SK-N-MC (cell line): ENCODE results near the gene OPA3.

Experiments used
- EZH2 ChIP-seq: fragments of 200-600 bp; sonication (generic); IDR thresholded peaks from one replicate; pipeline ENCODE4 v1.6.1; 2017; ENCODE audit warnings: antibody characterized with exemption
- POLR2AphosphoS5 ChIP-seq: IDR thresholded peaks from 2 replicates; pipeline ENCODE4 v1.6.1; 2012; ENCODE audit warnings: mild to moderate bottlenecking, low read depth, low read length, borderline replicate concordance

DNA sequence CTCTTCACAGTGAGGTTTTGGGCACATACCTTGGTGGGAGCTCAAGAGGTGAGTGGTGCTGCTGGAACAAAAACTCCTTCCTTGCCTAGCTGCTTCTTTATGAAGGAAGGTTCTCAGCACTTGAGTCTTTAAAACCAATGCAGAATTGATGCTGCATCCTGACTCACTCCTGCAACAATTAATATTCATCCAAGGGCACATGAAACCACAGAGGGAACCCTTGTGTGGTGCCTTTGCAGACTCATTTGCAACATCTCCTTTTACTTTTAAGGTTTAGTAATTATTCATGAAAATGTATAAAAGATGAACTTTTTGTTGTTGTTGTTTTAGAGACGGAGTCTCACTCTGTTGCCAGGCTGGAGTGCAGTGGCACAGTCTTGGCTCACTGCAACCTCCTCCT lies 30.1 kb downstream of the OPA3 start:
- no peak for TF ChIP-seq EZH2
- TF ChIP-seq POLR2AphosphoS5, result no peak
